Peyer's patch (tissue), 4 donors: ENCODE results near the gene RNU1-2. TPM values are rescaled to one million over a fixed set of nuclear protein-coding genes. Genes with fewer than 3 reads are reported as not detected.
A peak's percentile ranks its signal among the peaks of the same experiment; 100 is the strongest.
"Not testable (repeated sequence)": the region's sequence is repeated elsewhere in the genome, so short reads cannot be mapped to it uniquely, and the experiment has no call there.

ENCODE experiments used
- DNase-seq, 3 donors: peaks; one replicate each; pipeline ENCODE4 v3.0.0-alpha.2; 2017 to 2019
- H3K27ac ChIP-seq, 4 donors: fragments of 200-600 bp; sonication (generic); one replicate each; pipeline ENCODE4 v1.5.1; 2016 to 2019
- H3K27me3 ChIP-seq, 2 donors: fragments of 200-600 bp; sonication (generic); one replicate each; pipeline ENCODE4 v1.5.1; 2019
- H3K36me3 ChIP-seq, 3 donors: fragments of 200-600 bp; sonication (generic); one replicate each; pipeline ENCODE4 v1.5.1; 2016 to 2019
- H3K4me1 ChIP-seq, 4 donors: fragments of 200-600 bp; sonication (generic); one replicate each; pipeline ENCODE4 v1.5.1; 2016 to 2019
- H3K4me3 ChIP-seq, 4 donors: fragments of 200-600 bp; sonication (generic); 1 replicate in 3 of 4; 2 replicates in 1 of 4; pipeline ENCODE4 v1.5.1; 2016 to 2019; ENCODE audit warnings: mild to moderate bottlenecking in 1 of 4
- H3K9me3 ChIP-seq, 4 donors: fragments of 200-600 bp; sonication (generic); one replicate each; pipeline ENCODE4 v1.5.1; 2016 to 2019; ENCODE audit warnings: mild to moderate bottlenecking in 1 of 4
- POLR2A ChIP-seq, 2 donors: fragments of 450-650 bp; IDR thresholded peaks; one replicate each; pipeline ENCODE4 v1.5.1; 2017; ENCODE audit warnings: antibody characterized with exemption in 2 of 2, mild to moderate bottlenecking in 2 of 2, moderate library complexity in 2 of 2
- total RNA-seq, 4 donors: library from RNA; depleted of rRNA; stranded (reverse); fragments of >200 nt; gene quantifications; one replicate each; pipeline ENCODE4 v1.1.0, GENCODE V29; 2016
- TF ChIP-seq, protein P1 (sequence below), 6 experiments: fragments of 450-650 bp in 4 of 6; fragments of 200-600 bp in 2 of 6; sonication (generic) in 1 of 6; IDR thresholded peaks; one replicate each; pipeline ENCODE4 v1.5.1; 2017 to 2019; ENCODE audit warnings: antibody characterized with exemption in 6 of 6, mild to moderate bottlenecking in 3 of 6, moderate library complexity in 1 of 6

Gene RNU1-2
- total RNA-seq, 4 donors from 2014 or later, result under 0.01 TPM

DNA sequence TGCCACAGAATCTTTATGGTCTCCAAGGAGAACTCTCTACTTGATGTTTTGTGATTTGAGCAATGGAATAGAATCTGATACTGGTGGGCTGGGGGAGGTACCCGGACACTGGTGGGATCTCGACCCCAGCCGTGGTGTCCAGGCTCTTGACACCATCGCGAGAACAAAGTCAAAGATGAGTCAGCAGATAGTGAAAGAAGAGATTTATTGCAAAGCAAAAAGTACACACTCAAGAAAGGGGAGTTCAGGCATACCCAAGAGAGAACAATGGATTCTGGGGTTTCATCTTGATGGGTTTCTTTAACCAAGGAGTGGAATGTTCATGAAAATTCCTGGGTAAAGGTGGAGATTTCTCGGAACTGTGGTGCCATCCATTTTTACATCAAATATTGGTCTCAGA, 1.4 kb upstream of the RNU1-2 start:
- H3K27ac ChIP-seq, H3K27me3 ChIP-seq, H3K4me3 ChIP-seq, DNase-seq, H3K9me3 ChIP-seq, H3K36me3 ChIP-seq: not testable (repeated sequence)
- H3K4me1 ChIP-seq, result peaks cover 0 to 12% (median 3%) of the 10 kb centered on the region in 4 donors

DNA sequence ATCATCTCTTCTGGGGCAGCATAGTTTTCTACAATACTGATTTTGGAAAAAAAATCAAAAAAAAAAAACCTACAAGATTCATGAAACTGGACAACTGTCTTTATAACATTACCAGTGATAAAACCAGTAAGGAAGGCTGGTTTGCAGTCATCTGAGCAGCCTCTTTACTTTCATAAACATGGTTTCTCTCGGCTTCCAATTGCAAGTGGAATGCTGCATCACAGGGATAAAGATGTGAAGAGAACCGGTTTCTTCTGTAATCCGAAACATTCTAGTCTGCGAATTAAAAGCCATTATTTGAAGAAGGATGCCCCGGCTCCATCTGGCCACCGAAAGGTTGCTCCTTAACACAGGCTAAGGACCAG, 565 bp upstream of the RNU1-2 start:
- H3K9me3 ChIP-seq, H3K36me3 ChIP-seq, H3K4me1 ChIP-seq, H3K27me3 ChIP-seq, DNase-seq: not testable (repeated sequence)
- H3K4me3 ChIP-seq, result peak overlapping the region; percentile 27 to 59 (median 35)
- peak overlapping the region; percentile 76 to 97 (median 88) for H3K27ac ChIP-seq
- peak in 1 of 2 donors; percentile 34 for TF ChIP-seq POLR2A (IDR thresholded peaks at IDR 0.05)

DNA sequence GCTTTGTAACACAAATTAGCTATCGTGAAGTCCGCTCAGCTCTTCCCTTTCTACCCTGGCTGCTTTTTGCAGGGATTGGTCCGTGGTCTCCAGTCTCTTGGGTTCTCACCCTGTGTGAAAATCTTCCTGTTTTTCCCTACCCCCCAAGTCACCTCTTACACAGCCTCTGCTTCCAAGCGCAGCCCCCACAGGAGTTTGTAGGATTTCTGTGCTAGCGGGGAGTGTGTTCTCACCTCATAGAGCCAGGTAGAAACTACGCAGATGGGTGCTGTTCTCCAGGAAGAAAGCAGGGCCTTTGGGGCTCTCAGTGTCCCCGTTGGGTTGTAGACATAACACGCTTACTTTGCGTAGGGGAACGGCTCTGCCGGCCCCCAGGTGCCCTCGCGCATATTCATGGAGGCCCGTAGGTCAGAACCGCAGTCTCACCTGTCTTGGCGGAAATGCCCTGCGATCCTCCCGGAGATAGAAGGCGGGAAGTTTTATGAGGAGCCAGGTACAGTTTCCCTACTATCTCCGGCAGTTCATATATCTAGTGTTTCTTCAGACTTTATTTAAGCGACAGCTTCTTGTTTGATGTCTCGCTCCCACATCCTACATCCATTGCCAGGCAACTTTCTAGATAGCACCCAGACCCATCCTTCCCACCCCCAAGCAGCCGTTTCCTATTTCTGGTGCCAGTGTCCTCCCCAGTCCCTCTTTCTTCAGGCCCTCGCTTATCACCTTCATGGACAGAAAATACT, 706 bp downstream of the RNU1-2 start:
- Histone ChIP-seq H3K27ac (peak overlapping the region; percentile 76 to 97 (median 80)), H3K4me3 (peak overlapping the region; percentile 7 to 40 (median 16)), H3K4me1 (peaks cover 0 to 11% (median 4%) of the 10 kb centered on the region in 4 donors)
- H3K36me3 ChIP-seq, H3K27me3 ChIP-seq, H3K9me3 ChIP-seq: not testable (repeated sequence)
- DNase-seq, result peak in 1 of 3 donors; percentile 76

DNA sequence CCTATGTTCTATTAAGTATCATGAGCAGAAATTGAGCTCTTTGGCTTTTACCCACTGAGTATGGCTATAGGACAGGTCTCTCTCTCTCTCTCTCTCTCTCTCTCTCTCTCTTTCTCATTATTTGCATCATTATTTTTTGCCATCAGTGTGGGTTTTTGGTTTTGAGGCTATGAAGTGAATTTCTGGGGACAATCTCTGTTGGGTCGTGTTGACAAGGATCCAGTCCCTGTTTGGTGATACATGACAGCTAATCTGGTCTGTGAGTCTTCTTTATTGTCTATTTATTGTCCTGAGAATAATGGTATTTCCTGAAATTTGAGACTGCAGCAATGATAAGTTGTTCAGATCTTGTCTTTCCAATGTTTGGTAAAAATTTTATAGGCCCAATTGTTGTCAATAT, 1.9 kb downstream of the RNU1-2 start:
- not testable (repeated sequence) for H3K27me3 ChIP-seq, H3K4me3 ChIP-seq, DNase-seq, H3K9me3 ChIP-seq, H3K27ac ChIP-seq, H3K36me3 ChIP-seq
- peaks cover 0 to 11% (median 6%) of the 10 kb centered on the region in 4 donors for H3K4me1 ChIP-seq

DNA sequence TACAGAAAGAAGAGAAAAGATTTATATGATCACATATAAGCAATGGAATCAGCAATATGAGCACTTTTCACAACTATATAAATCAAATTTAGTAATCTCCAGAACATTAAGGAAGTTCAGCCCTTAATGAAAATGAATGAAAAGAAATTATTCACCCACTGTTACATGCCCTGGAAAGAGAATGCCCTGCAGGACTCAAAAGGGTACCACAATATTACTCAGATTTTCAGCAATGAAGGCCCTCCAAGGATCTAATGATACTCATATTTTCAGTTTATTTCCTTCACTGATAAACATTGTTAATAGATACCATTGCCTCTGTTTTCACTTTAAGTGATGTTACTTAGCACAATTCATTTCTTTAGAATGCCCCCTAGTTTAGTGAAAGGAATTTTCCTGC, 2.5 kb downstream of the RNU1-2 start:
- not testable (repeated sequence) for H3K4me3 ChIP-seq, H3K27me3 ChIP-seq, DNase-seq, H3K36me3 ChIP-seq, H3K9me3 ChIP-seq, H3K27ac ChIP-seq
- H3K4me1 ChIP-seq, result peaks cover 0 to 14% (median 7%) of the 10 kb centered on the region in 4 donors

DNA sequence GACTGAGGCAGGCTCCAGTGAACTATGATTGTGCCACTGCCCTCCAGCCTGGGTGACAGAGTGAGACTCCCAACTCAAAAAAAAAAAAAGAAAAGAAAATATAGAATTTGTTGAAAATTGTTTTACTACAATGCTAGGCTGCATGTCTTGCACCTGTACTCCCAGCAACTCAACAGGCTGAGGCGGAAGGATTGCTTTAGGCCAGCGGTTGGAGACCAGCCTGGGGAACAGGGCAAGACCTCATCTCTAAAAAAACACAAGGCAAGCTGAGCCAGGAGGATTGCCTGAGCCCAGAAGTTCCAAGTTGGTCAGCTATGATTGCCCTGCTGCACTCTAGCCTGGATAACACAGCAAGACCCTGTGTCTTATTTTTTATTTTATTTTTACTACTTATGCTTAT, 3.2 kb downstream of the RNU1-2 start:
- H3K4me1 ChIP-seq, result peaks cover 0 to 16% (median 7%) of the 10 kb centered on the region in 4 donors
- H3K27me3 ChIP-seq, H3K36me3 ChIP-seq, H3K27ac ChIP-seq, H3K9me3 ChIP-seq, H3K4me3 ChIP-seq, DNase-seq: not testable (repeated sequence)

DNA sequence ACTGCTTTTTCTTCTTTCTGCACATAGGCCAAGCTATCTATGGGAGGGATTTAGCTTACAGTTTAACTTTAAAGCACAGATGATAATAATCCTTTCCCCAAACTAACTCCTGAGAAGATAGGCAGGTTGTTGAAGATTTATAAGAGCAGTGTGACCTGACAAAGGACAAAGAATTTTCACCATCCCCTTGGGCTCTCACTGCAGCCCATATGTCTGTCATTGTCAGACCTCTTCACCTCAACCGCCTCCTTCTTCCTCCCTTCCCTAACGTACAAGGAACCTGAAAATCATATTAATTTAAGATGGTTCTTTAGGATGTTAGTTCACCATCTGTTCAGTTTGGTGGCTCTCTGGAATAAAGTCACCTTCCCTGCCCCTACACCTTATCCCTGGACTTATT, 5.0 kb downstream of the RNU1-2 start:
- Histone ChIP-seq H3K4me3 (no peak overlapping the region), H3K27me3 (no peaks in the 10 kb centered on the region), H3K9me3 (peaks cover 0 to 4% (median 0%) of the 10 kb centered on the region in 4 donors), H3K4me1 (peaks cover 0 to 18% (median 7%) of the 10 kb centered on the region in 4 donors), H3K27ac (no peak overlapping the region), H3K36me3 (no peaks in the 10 kb centered on the region)
- no peak for DNase-seq
- TF ChIP-seq, protein P1, sequence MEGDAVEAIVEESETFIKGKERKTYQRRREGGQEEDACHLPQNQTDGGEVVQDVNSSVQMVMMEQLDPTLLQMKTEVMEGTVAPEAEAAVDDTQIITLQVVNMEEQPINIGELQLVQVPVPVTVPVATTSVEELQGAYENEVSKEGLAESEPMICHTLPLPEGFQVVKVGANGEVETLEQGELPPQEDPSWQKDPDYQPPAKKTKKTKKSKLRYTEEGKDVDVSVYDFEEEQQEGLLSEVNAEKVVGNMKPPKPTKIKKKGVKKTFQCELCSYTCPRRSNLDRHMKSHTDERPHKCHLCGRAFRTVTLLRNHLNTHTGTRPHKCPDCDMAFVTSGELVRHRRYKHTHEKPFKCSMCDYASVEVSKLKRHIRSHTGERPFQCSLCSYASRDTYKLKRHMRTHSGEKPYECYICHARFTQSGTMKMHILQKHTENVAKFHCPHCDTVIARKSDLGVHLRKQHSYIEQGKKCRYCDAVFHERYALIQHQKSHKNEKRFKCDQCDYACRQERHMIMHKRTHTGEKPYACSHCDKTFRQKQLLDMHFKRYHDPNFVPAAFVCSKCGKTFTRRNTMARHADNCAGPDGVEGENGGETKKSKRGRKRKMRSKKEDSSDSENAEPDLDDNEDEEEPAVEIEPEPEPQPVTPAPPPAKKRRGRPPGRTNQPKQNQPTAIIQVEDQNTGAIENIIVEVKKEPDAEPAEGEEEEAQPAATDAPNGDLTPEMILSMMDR (IDR thresholded peaks at IDR 0.05), result peak in 4 of 6 experiments; percentile 24 to 43 (median 29)
- no peak for TF ChIP-seq POLR2A (IDR thresholded peaks at IDR 0.05)

DNA sequence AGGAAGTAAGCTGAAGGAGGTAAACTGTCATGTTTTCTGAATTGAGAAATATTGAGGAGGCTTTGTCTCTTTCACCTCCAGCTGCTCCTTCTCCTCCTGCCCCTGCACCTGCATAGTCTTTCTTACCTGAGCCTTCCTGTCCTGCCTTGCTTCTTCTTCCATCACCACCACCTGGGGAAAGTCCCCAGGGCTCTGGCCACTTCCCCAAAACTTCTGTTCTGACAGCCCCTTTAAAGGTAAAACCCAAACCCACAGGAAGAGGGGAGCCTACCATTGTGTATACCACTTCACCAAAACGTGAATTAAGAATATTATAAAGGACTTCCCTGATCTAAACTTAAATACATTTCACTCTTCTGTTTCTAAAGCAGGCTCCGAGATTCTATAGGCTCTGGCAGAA, 5.6 kb downstream of the RNU1-2 start:
- not testable (repeated sequence) for H3K27ac ChIP-seq, H3K9me3 ChIP-seq, H3K27me3 ChIP-seq, H3K4me3 ChIP-seq, DNase-seq, H3K36me3 ChIP-seq
- peaks cover 0 to 18% (median 7%) of the 10 kb centered on the region in 4 donors for H3K4me1 ChIP-seq

DNA sequence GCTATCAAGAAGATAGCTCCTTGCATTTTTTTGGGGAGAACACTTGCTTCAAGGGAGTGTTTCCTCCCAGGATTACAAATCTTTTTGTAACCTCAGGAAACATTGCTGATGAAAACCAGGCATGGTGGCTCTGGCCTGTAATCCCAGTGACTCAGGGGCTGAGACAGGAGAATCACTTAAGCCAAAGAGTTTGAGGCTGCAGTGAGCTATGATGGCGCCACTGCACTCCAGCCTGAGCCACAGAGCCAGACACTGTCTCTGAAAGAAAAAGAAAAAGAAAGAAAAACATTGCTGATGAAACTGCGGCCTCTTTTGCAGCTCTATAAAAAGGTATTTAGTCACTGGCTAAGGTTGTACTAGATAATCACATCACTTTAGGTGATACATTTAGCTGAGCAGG, 7.3 kb downstream of the RNU1-2 start:
- Histone ChIP-seq H3K36me3 (no peaks in the 10 kb centered on the region), H3K27ac (peak overlapping the region in 3 of 4 donors; percentile 92 to 95 (median 93)), H3K4me1 (peaks cover 0 to 10% (median 4%) of the 10 kb centered on the region in 4 donors), H3K4me3 (no peak overlapping the region), H3K27me3 (no peaks in the 10 kb centered on the region), H3K9me3 (peaks cover 0 to 13% (median 3%) of the 10 kb centered on the region in 4 donors)
- DNase-seq, result no peak
- TF ChIP-seq, protein P1 (IDR thresholded peaks at IDR 0.05), result no peak
- TF ChIP-seq POLR2A (IDR thresholded peaks at IDR 0.05), result no peak
